ENCODE results near the gene KLHL11. TPM values are rescaled to one million over a fixed set of nuclear protein-coding genes. Genes with fewer than 3 reads are reported as not detected.

Gene KLHL11
- total and polyA plus RNA-seq, 9 of the 15 experiments (the other 6 are each of a cell fraction or from before 2014, with no cell fraction given) = 0.20 to 17.0 (median 10.3) TPM

DNA sequence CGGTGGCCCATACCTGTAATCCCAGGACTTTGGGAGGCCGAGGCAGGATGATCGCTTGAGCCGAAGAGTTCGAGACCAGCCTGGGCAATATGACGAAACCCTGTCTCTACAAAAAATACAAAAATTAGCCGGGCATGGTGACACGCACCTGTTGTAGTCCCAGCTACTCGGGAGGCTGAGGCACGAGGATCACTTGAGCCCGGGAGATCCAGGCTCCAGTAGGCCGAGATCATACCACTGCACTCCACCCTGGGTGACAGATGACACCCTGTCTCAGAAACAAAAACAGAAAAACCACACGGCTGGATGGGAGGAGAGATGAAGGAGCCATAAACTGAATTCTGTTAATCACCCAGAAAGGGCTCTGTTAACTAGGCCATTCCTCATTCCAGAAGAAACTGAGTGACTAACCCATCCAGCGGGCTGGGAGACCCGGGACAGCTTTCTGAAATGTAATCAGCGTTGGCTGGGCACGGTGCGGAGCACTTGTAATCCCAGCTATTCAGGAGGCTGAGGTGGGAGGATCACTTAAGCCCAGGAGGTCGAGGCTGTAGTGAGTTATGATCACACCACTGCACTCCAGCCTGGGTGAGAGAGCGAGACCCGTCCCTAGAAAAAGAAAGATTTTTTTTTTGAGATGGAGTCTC lies 28.6 kb downstream of the KLHL11 start (continued):
- TF ChIP-seq, protein P1, sequence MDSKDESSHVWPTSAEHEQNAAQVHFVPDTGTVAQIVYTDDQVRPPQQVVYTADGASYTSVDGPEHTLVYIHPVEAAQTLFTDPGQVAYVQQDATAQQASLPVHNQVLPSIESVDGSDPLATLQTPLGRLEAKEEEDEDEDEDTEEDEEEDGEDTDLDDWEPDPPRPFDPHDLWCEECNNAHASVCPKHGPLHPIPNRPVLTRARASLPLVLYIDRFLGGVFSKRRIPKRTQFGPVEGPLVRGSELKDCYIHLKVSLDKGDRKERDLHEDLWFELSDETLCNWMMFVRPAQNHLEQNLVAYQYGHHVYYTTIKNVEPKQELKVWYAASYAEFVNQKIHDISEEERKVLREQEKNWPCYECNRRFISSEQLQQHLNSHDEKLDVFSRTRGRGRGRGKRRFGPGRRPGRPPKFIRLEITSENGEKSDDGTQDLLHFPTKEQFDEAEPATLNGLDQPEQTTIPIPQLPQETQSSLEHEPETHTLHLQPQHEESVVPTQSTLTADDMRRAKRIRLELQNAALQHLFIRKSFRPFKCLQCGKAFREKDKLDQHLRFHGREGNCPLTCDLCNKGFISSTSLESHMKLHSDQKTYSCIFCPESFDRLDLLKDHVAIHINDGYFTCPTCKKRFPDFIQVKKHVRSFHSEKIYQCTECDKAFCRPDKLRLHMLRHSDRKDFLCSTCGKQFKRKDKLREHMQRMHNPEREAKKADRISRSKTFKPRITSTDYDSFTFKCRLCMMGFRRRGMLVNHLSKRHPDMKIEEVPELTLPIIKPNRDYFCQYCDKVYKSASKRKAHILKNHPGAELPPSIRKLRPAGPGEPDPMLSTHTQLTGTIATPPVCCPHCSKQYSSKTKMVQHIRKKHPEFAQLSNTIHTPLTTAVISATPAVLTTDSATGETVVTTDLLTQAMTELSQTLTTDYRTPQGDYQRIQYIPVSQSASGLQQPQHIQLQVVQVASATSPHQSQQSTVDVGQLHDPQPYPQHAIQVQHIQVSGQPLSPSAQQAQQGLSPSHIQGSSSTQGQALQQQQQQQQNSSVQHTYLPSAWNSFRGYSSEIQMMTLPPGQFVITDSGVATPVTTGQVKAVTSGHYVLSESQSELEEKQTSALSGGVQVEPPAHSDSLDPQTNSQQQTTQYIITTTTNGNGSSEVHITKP (IDR thresholded peaks at IDR 0.05; ENCODE audit: partially characterized antibody) = peak; percentile 48
- TF ChIP-seq ZBED1 (IDR thresholded peaks at IDR 0.05) (no peak), ATF2 (CRISPR knock-in tag; IDR thresholded peaks at IDR 0.05) (no peak), FOXK1 (CRISPR knock-in tag; IDR thresholded peaks at IDR 0.05; ENCODE audit: borderline replicate concordance) (no peak), TFAM (CRISPR knock-in tag; conservative IDR thresholded peaks at IDR 0.05) (no peak), DNMT1 (IDR thresholded peaks at IDR 0.05) (no peak), ZNF354B (CRISPR knock-in tag; IDR thresholded peaks at IDR 0.05) (no peak)
- TF ChIP-seq, protein P2, sequence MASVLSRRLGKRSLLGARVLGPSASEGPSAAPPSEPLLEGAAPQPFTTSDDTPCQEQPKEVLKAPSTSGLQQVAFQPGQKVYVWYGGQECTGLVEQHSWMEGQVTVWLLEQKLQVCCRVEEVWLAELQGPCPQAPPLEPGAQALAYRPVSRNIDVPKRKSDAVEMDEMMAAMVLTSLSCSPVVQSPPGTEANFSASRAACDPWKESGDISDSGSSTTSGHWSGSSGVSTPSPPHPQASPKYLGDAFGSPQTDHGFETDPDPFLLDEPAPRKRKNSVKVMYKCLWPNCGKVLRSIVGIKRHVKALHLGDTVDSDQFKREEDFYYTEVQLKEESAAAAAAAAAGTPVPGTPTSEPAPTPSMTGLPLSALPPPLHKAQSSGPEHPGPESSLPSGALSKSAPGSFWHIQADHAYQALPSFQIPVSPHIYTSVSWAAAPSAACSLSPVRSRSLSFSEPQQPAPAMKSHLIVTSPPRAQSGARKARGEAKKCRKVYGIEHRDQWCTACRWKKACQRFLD (CRISPR knock-in tag; IDR thresholded peaks at IDR 0.05) = 0 out of 2 replicates have a peak, but pooled peaks have one; percentile 5

All from K562 (cell line).